ENCODE results near the gene CAMK1D. TPM values are rescaled to one million over a fixed set of nuclear protein-coding genes. Genes with fewer than 3 reads are reported as not detected.

The CAMK1D gene
- total and polyA plus RNA-seq, 10 of the 15 experiments (the other 5 are each of a cell fraction or from before 2014, with no cell fraction given): 2.1 to 35.5 (median 14.7) TPM

DNA sequence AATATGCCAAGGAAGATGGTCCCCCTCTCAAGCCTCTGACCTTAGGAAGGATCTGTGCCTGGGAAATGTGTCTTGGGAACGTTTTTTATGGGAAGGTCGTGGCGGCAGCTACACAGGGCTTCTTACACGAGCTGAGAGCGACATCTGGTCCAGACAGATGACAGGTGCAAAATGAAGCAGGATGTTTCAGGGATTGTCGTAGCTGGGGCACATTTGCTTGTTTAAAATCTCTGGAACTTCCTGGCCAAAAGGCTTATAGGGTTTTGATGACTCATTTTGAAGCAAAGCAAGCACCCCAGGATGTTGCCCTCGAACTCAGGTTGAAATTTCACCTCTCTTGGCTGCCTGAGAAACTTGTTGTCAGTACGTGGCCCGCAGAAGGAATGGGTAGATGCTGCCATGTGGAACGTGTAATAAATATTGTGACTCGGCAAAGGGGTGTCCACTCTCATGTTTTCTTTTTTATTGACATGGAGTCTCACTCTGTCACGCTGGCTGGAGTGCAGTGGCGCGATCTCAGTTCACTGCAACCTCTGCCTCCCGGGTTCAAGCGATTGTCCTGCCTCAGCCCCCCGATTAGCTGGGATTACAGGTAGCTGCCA lies 117.5 kb downstream of the CAMK1D start (continued):
- TF ChIP-seq TCF3 (IDR thresholded peaks at IDR 0.05; ENCODE audit: borderline replicate concordance, insufficient read depth, low read depth, low read length) (0 out of 2 replicates have a peak, but pooled peaks have one; percentile 35), NR2C1 (IDR thresholded peaks at IDR 0.05) (no peak), RAD21 (IDR thresholded peaks at IDR 0.05; ENCODE audit: insufficient read depth, low read depth, low read length) (peak; percentile 34)

DNA sequence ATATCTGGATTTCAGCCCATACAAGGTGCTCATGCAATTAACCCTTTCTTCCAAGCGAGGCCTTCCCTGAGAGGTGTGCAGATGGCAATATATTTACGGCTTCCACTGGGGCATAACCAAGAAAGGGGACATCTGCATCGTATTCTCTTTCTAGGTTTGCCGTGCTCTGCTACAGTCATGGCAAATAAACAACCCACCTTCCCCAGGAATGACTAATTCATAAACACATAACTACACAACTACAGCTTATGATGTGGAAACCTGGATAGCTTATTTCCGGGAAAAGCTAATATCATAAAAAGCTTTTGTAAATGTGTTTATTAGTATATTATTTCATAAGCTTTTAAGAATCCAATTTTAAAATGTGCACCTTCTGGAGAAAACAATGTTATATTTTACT lies 120.0 kb downstream of the CAMK1D start:
- POLR2A ChIA-PET: no interaction called here
- intact Hi-C loops (cut with micrococcal nuclease; ENCODE audit: unreplicated experiment): no loop called here
- no peaks in the 10 kb centered on the region; the same call in 1 of the 2 replicates for H3K79me2 ChIP-seq (ENCODE audit: control insufficient read depth, insufficient read depth, low read length)

More for the DNA sequence above, 120.0 kb downstream of the CAMK1D start:
- H4K20me1 ChIP-seq (ENCODE audit: control insufficient read depth, insufficient read depth): no peaks in the 10 kb centered on the region
- H3K4me3 ChIP-seq: no peak overlapping the region
- no peak overlapping the region for H3K4me2 ChIP-seq (ENCODE audit: control insufficient read depth, insufficient read depth)
- ChIA-PET SMC1A (ENCODE audit: uncharacterized antibody, unreplicated experiment) (interaction anchor here (0.9 kb wide), 1 partner anchor 204 kb away, joined by 3 read pairs; no protein-coding TSS in a partner anchor), RAD21 (ENCODE audit: unreplicated experiment) (interaction anchor here (0.6 kb wide), 1 partner anchor 12 kb away, joined by 3 read pairs; no protein-coding TSS in a partner anchor), CTCF (interaction anchor here (1.4 kb wide), 1 partner anchor 18 kb away, joined by 3 read pairs; no protein-coding TSS in a partner anchor)
- H3K4me1 ChIP-seq (ENCODE audit: control insufficient read depth, insufficient read depth, low read length): peaks cover 20% of the 10 kb centered on the region
- ATAC-seq (no peak), DNase-seq (ENCODE audit: low read depth, low spot score) (no peak), FAIRE-seq (no peak)
- in situ Hi-C loops (cut with MboI): no loop called here
- no peaks in the 10 kb centered on the region for H3K36me3 ChIP-seq (ENCODE audit: control insufficient read depth in 2 of 2, insufficient read depth in 2 of 2, low read length in 1 of 2)
- WGBS (ENCODE audit: insufficient coverage, insufficient replicate concordance, low lambda C conversion rate, missing lambda C conversion rate): 74% methylated on average over 5 of the region's 5 CpGs
- TF ChIP-seq TBL1XR1 (IDR thresholded peaks at IDR 0.05; ENCODE audit: low read depth, low read length): no peak
- no peak for TF ChIP-seq SREBF1 (IDR thresholded peaks at IDR 0.05; ENCODE audit: low read length)
- TF ChIP-seq, protein P1, sequence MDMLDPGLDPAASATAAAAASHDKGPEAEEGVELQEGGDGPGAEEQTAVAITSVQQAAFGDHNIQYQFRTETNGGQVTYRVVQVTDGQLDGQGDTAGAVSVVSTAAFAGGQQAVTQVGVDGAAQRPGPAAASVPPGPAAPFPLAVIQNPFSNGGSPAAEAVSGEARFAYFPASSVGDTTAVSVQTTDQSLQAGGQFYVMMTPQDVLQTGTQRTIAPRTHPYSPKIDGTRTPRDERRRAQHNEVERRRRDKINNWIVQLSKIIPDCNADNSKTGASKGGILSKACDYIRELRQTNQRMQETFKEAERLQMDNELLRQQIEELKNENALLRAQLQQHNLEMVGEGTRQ (IDR thresholded peaks at IDR 0.05; ENCODE audit: borderline replicate concordance, low read depth, low read length): no peak
- no peak for TF ChIP-seq SMARCA5 (IDR thresholded peaks at IDR 0.05)
- no peak for TF ChIP-seq CHD1 (IDR thresholded peaks at IDR 0.05; ENCODE audit: low read depth, low read length)
- TF ChIP-seq CBX3 (IDR thresholded peaks at IDR 0.05; ENCODE audit: borderline replicate concordance, low read depth): no peak
- no peak for TF ChIP-seq WRNIP1 (IDR thresholded peaks at IDR 0.05; ENCODE audit: borderline replicate concordance, low read depth, low read length)
- no peak for TF ChIP-seq RAD51 (IDR thresholded peaks at IDR 0.05)
- no peak for TF ChIP-seq ZNF622 (IDR thresholded peaks at IDR 0.05)
- TF ChIP-seq NR2C1 (IDR thresholded peaks at IDR 0.05): no peak
- no peak for TF ChIP-seq TARDBP (IDR thresholded peaks at IDR 0.05; ENCODE audit: borderline replicate concordance)
- TF ChIP-seq BHLHE40 (IDR thresholded peaks at IDR 0.05; ENCODE audit: borderline replicate concordance in 1 of 2, low read depth in 2 of 2, low read length in 1 of 2): no peak
- H3K27ac ChIP-seq (ENCODE audit: control insufficient read depth, insufficient read depth): no peak overlapping the region
- H3K9me3 ChIP-seq (replicated peaks; ENCODE audit: control insufficient read depth, insufficient read depth, low read length): no peaks in the 10 kb centered on the region
- no peaks in the 10 kb centered on the region for H3K27me3 ChIP-seq (replicated peaks in 1 of 2; ENCODE audit: control insufficient read depth in 2 of 2, insufficient read depth in 2 of 2, low read length in 1 of 2)
- no peak overlapping the region for H3K9ac ChIP-seq (ENCODE audit: control insufficient read depth, insufficient read depth, low read length)
- no peak overlapping the region for H2AFZ ChIP-seq (ENCODE audit: control insufficient read depth, low read depth, low read length)
- no TSS peak for BruUV-seq (replicated peaks)

Measured in GM12878 (cell line).